GM12878 (cell line): ENCODE results near the gene PRKCE. TPM values are rescaled to one million over a fixed set of nuclear protein-coding genes. Genes with fewer than 3 reads are reported as not detected.

Experiments
- CREM ChIP-seq: IDR thresholded peaks from 2 replicates; pipeline ENCODE4 v1.6.1; 2014; ENCODE audit warnings: antibody characterized with exemption, low read depth
- EGR1 ChIP-seq, 2 experiments: IDR thresholded peaks; 1 replicate in 1 of 2; 2 replicates in 1 of 2; pipeline ENCODE4 v1.6.1; 2011 to 2012; ENCODE audit warnings: low read depth in 2 of 2, low read length in 2 of 2, borderline replicate concordance in 1 of 2, mild to moderate bottlenecking in 1 of 2, moderate library complexity in 1 of 2
- NFXL1 ChIP-seq: fragments of 450-650 bp; IDR thresholded peaks from 2 replicates; pipeline ENCODE4 v1.6.1; 2017; ENCODE audit warnings: antibody characterized with exemption, mild to moderate bottlenecking, borderline replicate concordance
- NRF1 ChIP-seq: conservative IDR thresholded peaks from 2 replicates; pipeline ENCODE4 v1.6.1; 2011; ENCODE audit warnings: mild to moderate bottlenecking, low read depth, low read length, improper control_type of control experiment
- RELA ChIP-seq: fragments of 450-650 bp; IDR thresholded peaks from 2 replicates; pipeline ENCODE4 v1.8.0; 2014; ENCODE audit warnings: borderline replicate concordance; ENCODE audit not compliant: partially characterized antibody
- RUNX3 ChIP-seq: IDR thresholded peaks from 2 replicates; pipeline ENCODE4 v1.6.1; 2012; ENCODE audit warnings: low read length, inconsistent platforms
- ZSCAN29 ChIP-seq: fragments of 450-650 bp; IDR thresholded peaks from 2 replicates; pipeline ENCODE4 v1.6.1; 2017; ENCODE audit warnings: mild to moderate bottlenecking, moderate library complexity
- polyA plus RNA-seq, 11 experiments: library from polyadenylated mRNA; depleted of rRNA in 4 of 11; unstranded in 6 of 11; stranded (reverse) in 5 of 11; fragments of >200 nt; fragmentation: Nextera tagmentation in 4 of 11; fragmentation: Illumina TruSeq in 1 of 11; extraction: Ambion mirVana in 4 of 11; extraction: Trizol in 1 of 11; gene quantifications; 1 replicate in 1 of 11; 2 replicates in 10 of 11; pipeline versions ENCODE4 v1.2.1 to v1.2.3, GENCODE V29; 2011 to 2016; ENCODE audit warnings: inconsistent platforms in 2 of 11, missing spikeins in 2 of 11, low read depth in 1 of 11
- total RNA-seq, 4 experiments: library from RNA; depleted of rRNA in 3 of 4; stranded (reverse); fragments of >200 nt in 3 of 4; fragmentation: Illumina TruSeq in 1 of 4; extraction: Trizol in 1 of 4; gene quantifications; 2 replicates each; pipeline versions ENCODE4 v1.2.1 to v1.2.3, GENCODE V29; 2013 to 2021
- TF ChIP-seq, protein P1 (sequence below): fragments of 450-650 bp; IDR thresholded peaks from 2 replicates; pipeline ENCODE4 v1.6.1; 2018; ENCODE audit warnings: mild to moderate bottlenecking, low read depth, moderate library complexity; ENCODE audit not compliant: partially characterized antibody
- TF ChIP-seq, protein P2 (sequence below): IDR thresholded peaks from 2 replicates; pipeline ENCODE4 v1.6.1; 2012; ENCODE audit warnings: improper control_type of control experiment, low read depth, low read length; ENCODE audit not compliant: insufficient replicate concordance
- TF ChIP-seq, protein P3 (sequence below): fragments of 450-650 bp; IDR thresholded peaks from 2 replicates; pipeline ENCODE4 v1.6.1; 2017; ENCODE audit warnings: borderline replicate concordance

The PRKCE gene
- total and polyA plus RNA-seq, 10 of the 15 experiments (the other 5 are each of a cell fraction or from before 2014, with no cell fraction given), result 2.6 to 28.2 (median 11.3) TPM

DNA sequence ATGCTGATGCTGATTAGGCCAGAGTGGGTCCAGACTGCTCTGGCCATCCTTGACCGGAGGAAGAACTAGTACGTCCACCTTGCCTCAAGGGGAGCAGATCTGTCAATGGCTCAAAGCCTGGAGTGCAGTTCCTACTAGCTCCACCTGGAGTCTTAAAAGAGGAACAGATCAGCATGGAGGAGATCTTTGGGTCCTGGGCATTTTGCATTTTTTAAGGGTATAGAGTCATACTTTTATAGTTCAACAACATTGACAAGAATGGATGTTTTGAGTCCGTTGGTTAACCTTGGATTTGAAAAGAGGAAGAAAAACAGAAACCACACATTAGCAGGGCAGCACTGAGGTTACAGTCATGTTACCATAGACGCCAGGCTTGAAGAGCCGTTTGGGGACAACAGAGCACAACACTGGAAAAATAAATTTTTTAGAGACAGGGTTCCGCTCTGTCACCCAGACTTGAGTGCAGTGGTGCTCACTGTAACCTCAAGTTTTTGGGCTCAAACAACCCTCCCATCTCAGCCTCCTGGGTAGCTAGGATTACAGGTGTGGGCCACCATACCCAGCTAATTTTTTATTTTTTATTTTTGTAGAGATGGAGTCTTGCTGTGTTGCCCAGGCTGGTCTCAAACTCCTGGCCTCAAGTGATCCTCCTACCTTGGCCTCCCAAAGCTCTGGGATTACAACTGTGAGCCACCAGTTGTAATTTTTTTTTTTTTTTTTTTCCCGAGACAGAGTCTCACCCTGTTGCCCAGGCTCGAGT, 78.5 kb downstream of the PRKCE start (continued):
- TF ChIP-seq, protein P1, sequence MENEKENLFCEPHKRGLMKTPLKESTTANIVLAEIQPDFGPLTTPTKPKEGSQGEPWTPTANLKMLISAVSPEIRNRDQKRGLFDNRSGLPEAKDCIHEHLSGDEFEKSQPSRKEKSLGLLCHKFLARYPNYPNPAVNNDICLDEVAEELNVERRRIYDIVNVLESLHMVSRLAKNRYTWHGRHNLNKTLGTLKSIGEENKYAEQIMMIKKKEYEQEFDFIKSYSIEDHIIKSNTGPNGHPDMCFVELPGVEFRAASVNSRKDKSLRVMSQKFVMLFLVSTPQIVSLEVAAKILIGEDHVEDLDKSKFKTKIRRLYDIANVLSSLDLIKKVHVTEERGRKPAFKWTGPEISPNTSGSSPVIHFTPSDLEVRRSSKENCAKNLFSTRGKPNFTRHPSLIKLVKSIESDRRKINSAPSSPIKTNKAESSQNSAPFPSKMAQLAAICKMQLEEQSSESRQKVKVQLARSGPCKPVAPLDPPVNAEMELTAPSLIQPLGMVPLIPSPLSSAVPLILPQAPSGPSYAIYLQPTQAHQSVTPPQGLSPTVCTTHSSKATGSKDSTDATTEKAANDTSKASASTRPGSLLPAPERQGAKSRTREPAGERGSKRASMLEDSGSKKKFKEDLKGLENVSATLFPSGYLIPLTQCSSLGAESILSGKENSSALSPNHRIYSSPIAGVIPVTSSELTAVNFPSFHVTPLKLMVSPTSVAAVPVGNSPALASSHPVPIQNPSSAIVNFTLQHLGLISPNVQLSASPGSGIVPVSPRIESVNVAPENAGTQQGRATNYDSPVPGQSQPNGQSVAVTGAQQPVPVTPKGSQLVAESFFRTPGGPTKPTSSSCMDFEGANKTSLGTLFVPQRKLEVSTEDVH, result no peak
- TF ChIP-seq, protein P2, sequence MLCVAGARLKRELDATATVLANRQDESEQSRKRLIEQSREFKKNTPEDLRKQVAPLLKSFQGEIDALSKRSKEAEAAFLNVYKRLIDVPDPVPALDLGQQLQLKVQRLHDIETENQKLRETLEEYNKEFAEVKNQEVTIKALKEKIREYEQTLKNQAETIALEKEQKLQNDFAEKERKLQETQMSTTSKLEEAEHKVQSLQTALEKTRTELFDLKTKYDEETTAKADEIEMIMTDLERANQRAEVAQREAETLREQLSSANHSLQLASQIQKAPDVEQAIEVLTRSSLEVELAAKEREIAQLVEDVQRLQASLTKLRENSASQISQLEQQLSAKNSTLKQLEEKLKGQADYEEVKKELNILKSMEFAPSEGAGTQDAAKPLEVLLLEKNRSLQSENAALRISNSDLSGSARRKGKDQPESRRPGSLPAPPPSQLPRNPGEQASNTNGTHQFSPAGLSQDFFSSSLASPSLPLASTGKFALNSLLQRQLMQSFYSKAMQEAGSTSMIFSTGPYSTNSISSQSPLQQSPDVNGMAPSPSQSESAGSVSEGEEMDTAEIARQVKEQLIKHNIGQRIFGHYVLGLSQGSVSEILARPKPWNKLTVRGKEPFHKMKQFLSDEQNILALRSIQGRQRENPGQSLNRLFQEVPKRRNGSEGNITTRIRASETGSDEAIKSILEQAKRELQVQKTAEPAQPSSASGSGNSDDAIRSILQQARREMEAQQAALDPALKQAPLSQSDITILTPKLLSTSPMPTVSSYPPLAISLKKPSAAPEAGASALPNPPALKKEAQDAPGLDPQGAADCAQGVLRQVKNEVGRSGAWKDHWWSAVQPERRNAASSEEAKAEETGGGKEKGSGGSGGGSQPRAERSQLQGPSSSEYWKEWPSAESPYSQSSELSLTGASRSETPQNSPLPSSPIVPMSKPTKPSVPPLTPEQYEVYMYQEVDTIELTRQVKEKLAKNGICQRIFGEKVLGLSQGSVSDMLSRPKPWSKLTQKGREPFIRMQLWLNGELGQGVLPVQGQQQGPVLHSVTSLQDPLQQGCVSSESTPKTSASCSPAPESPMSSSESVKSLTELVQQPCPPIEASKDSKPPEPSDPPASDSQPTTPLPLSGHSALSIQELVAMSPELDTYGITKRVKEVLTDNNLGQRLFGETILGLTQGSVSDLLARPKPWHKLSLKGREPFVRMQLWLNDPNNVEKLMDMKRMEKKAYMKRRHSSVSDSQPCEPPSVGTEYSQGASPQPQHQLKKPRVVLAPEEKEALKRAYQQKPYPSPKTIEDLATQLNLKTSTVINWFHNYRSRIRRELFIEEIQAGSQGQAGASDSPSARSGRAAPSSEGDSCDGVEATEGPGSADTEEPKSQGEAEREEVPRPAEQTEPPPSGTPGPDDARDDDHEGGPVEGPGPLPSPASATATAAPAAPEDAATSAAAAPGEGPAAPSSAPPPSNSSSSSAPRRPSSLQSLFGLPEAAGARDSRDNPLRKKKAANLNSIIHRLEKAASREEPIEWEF, result no peak
- TF ChIP-seq ZSCAN29, result no peak
- TF ChIP-seq EGR1 (IDR thresholded peaks at IDR 0.05; ENCODE audit: borderline replicate concordance in 1 of 2, low read depth in 2 of 2, low read length in 2 of 2), result no peak
- peak; percentile 95 for TF ChIP-seq RUNX3
- peak; percentile 41; the same call in 1 of the 2 replicates for TF ChIP-seq CREM
- no peak for TF ChIP-seq NFXL1
- no peak for TF ChIP-seq NRF1
- TF ChIP-seq RELA, result no peak
- TF ChIP-seq, protein P3, sequence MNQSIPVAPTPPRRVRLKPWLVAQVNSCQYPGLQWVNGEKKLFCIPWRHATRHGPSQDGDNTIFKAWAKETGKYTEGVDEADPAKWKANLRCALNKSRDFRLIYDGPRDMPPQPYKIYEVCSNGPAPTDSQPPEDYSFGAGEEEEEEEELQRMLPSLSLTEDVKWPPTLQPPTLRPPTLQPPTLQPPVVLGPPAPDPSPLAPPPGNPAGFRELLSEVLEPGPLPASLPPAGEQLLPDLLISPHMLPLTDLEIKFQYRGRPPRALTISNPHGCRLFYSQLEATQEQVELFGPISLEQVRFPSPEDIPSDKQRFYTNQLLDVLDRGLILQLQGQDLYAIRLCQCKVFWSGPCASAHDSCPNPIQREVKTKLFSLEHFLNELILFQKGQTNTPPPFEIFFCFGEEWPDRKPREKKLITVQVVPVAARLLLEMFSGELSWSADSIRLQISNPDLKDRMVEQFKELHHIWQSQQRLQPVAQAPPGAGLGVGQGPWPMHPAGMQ, result no peak
